ENCODE data around the gene ZC3H13. TPM values are rescaled to one million over a fixed set of nuclear protein-coding genes. Genes with fewer than 3 reads are reported as not detected.

Gene ZC3H13
- total and polyA plus RNA-seq, 12 donors = 11.2 to 43.9 (median 24.5) TPM

DNA sequence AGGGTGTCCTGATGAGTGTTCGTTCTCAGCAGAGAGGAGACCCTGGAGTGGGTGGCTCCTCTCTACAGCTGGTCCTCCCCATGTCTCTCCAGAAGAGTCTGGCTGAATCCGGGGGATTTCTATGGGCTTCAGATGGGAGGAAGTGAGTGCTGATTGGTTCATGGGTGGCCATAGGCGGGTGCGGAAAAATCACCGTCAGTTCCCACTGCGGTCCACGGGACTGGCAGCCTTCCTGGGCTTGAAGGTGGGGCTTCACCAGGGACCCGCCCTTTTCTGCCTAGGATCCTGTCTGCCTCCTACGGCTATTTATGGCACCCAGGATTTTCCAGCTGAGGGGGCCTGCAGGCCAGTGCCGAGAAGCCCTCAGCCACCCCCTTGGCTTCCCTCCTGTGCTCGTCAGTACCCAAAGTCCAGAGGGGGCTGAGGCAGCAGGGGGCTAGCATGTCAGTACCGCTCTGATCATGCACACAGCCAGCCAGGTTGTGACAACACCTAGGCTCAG, 33.9 kb upstream of the ZC3H13 start:
- WGBS, 4 donors = 79 to 92% (median 82%) methylated on average over 7 to 12 of the region's 12 CpGs
- no peak for DNase-seq
- no peaks in the 10 kb centered on the region for H3K36me3 ChIP-seq (replicated peaks in 1 of 2)
- no peak for TF ChIP-seq POLR2A (IDR thresholded peaks at IDR 0.05)
- TF ChIP-seq, protein P1, sequence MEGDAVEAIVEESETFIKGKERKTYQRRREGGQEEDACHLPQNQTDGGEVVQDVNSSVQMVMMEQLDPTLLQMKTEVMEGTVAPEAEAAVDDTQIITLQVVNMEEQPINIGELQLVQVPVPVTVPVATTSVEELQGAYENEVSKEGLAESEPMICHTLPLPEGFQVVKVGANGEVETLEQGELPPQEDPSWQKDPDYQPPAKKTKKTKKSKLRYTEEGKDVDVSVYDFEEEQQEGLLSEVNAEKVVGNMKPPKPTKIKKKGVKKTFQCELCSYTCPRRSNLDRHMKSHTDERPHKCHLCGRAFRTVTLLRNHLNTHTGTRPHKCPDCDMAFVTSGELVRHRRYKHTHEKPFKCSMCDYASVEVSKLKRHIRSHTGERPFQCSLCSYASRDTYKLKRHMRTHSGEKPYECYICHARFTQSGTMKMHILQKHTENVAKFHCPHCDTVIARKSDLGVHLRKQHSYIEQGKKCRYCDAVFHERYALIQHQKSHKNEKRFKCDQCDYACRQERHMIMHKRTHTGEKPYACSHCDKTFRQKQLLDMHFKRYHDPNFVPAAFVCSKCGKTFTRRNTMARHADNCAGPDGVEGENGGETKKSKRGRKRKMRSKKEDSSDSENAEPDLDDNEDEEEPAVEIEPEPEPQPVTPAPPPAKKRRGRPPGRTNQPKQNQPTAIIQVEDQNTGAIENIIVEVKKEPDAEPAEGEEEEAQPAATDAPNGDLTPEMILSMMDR (IDR thresholded peaks at IDR 0.05) = no peak
- no peaks in the 10 kb centered on the region for H3K9me3 ChIP-seq (replicated peaks in 1 of 3)
- no peak overlapping the region for H3K27ac ChIP-seq
- no peaks in the 10 kb centered on the region for H3K4me1 ChIP-seq (replicated peaks in 1 of 2)
- H3K27me3 ChIP-seq = no peaks in the 10 kb centered on the region
- intact Hi-C loops (cut with DNase I) = no loop called here
- H3K4me3 ChIP-seq = no peak overlapping the region

DNA sequence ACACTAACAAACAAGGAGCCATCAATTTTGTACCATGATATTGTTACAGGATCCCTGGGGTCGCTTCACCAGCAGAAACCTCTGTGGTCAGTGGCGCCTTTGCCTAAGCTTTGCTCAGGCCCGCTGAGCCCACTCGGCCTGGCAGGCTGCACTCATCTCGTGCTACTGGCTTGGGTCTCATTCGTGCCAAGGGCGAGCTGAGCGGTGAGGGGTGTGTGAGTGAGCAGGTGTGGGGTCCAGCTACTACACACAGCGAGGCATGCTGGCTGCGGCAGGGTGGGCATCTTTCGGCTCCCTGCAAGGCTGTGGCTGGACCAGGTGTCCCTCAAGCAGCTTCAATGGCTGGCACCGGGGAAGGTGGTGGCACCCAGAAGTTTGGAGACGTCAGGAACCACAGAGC, 33.2 kb upstream of the ZC3H13 start:
- no peaks in the 10 kb centered on the region for H3K27me3 ChIP-seq
- WGBS, 4 donors = 85 to 93% (median 89%) methylated on average over 11 to 13 of the region's 13 CpGs
- intact Hi-C loops (cut with DNase I) = no loop called here
- no peaks in the 10 kb centered on the region for H3K4me1 ChIP-seq (replicated peaks in 1 of 2)
- H3K27ac ChIP-seq = no peak overlapping the region
- TF ChIP-seq, protein P1 (IDR thresholded peaks at IDR 0.05) = no peak
- no peak for TF ChIP-seq POLR2A (IDR thresholded peaks at IDR 0.05)
- no peak for DNase-seq
- H3K4me3 ChIP-seq = no peak overlapping the region
- no peaks in the 10 kb centered on the region for H3K9me3 ChIP-seq (replicated peaks in 1 of 3)
- H3K36me3 ChIP-seq (replicated peaks in 1 of 2) = no peaks in the 10 kb centered on the region

GRCh38 chr13:46082324-46082723, 29.8 kb upstream of the ZC3H13 start:
- no peak for TF ChIP-seq POLR2A (IDR thresholded peaks at IDR 0.05)
- TF ChIP-seq, protein P1 (IDR thresholded peaks at IDR 0.05) = no peak
- no peaks in the 10 kb centered on the region for H3K27me3 ChIP-seq
- intact Hi-C loops (cut with DNase I) = no loop called here
- no peak for DNase-seq
- WGBS, 4 donors = 91 to 94% (median 91%) methylated on average over 5 of the region's 5 CpGs
- no peaks in the 10 kb centered on the region for H3K36me3 ChIP-seq (replicated peaks in 1 of 2)
- no peak overlapping the region for H3K4me3 ChIP-seq
- no peak overlapping the region for H3K27ac ChIP-seq
- no peaks in the 10 kb centered on the region for H3K4me1 ChIP-seq (replicated peaks in 1 of 2)
- no peaks in the 10 kb centered on the region for H3K9me3 ChIP-seq (replicated peaks in 1 of 3)

DNA sequence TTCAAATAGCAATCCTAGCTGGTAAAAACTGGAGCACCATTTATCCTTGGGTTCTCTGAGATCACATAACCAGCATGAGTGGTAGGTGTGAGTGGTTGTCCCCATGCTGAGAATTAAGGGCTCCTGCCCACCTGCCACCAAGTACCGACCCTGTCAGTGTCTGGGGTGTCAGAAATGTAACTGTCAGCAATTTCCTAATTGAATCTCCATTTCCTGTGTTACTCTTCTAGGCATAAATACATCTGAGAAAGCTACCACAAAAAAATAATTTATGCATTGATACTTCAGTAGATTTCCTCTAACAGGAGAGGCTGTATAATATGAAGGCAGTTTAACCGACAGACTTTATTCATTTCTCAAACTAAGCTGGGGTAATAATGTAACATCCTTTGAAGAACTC, 27.2 kb upstream of the ZC3H13 start:
- no peaks in the 10 kb centered on the region for H3K36me3 ChIP-seq (replicated peaks in 1 of 2)
- no peaks in the 10 kb centered on the region for H3K4me1 ChIP-seq (replicated peaks in 1 of 2)
- no peak overlapping the region for H3K4me3 ChIP-seq
- H3K27me3 ChIP-seq = no peaks in the 10 kb centered on the region
- no peaks in the 10 kb centered on the region for H3K9me3 ChIP-seq (replicated peaks in 1 of 3)
- WGBS, 4 donors = 50 to 73% (median 56%) methylated on average over 2 of the region's 2 CpGs
- TF ChIP-seq, protein P1 (IDR thresholded peaks at IDR 0.05) = no peak
- TF ChIP-seq POLR2A (IDR thresholded peaks at IDR 0.05) = no peak
- DNase-seq = no peak
- intact Hi-C loops (cut with DNase I) = no loop called here
- H3K27ac ChIP-seq = no peak overlapping the region

All from adrenal gland (tissue), 12 donors.